Liver (tissue), 9 donors: ENCODE measurements around the gene KCNIP4. TPM values are rescaled to one million over a fixed set of nuclear protein-coding genes. Genes with fewer than 3 reads are reported as not detected.

Experiments used
- DNase-seq: peaks from one replicate; pipeline ENCODE4 v3.0.0-alpha.2; 2017; ENCODE audit warnings: low spot score
- H3K27ac ChIP-seq, 2 donors: one replicate each; pipeline ENCODE4 v1.7.0; 2013; ENCODE audit warnings: inconsistent platforms in 2 of 2, low read length in 2 of 2, control low read depth in 1 of 2, low read depth in 1 of 2, mild to moderate bottlenecking in 1 of 2
- H3K27me3 ChIP-seq, 4 donors: one replicate each; pipeline versions ENCODE4 v1.6.1 to v1.7.0; 2013; ENCODE audit warnings: low read length in 3 of 4, inconsistent platforms in 1 of 4, mild to moderate bottlenecking in 1 of 4, moderate library complexity in 1 of 4; ENCODE audit not compliant: control insufficient read depth in 4 of 4, insufficient read depth in 4 of 4
- H3K36me3 ChIP-seq, 4 donors: one replicate each; pipeline versions ENCODE4 v1.6.1 to v1.7.0; 2013; ENCODE audit warnings: low read length in 3 of 4, mild to moderate bottlenecking in 3 of 4, low read depth in 1 of 4, moderate library complexity in 1 of 4; ENCODE audit not compliant: control insufficient read depth in 4 of 4, insufficient read depth in 3 of 4
- H3K4me1 ChIP-seq, 4 donors: one replicate each; pipeline versions ENCODE4 v1.6.1 to v1.7.0; 2013; ENCODE audit warnings: low read length in 3 of 4, mild to moderate bottlenecking in 3 of 4, moderate library complexity in 1 of 4; ENCODE audit not compliant: control insufficient read depth in 4 of 4, insufficient read depth in 4 of 4
- H3K4me3 ChIP-seq, 3 donors: one replicate each; pipeline versions ENCODE4 v1.6.1 to v1.7.0; 2013; ENCODE audit warnings: low read length in 3 of 3, control low read depth in 1 of 3, low read depth in 1 of 3, mild to moderate bottlenecking in 1 of 3
- H3K9ac ChIP-seq, 2 donors: one replicate each; pipeline ENCODE4 v1.7.0; 2013; ENCODE audit warnings: low read length in 2 of 2, mild to moderate bottlenecking in 2 of 2, moderate library complexity in 2 of 2, control low read depth in 1 of 2, low read depth in 1 of 2
- H3K9me3 ChIP-seq, 4 donors: one replicate each; pipeline versions ENCODE4 v1.6.1 to v1.7.0; 2013; ENCODE audit warnings: low read length in 3 of 4; ENCODE audit not compliant: control insufficient read depth in 4 of 4
- CTCF ChIP-seq: fragments of 150-350 bp; IDR thresholded peaks from 2 replicates; pipeline ENCODE4 v1.5.1; 2017; ENCODE audit warnings: improper control_type of control experiment, low read depth, low read length; ENCODE audit not compliant: missing input control
- EGR1 ChIP-seq, 2 donors: IDR thresholded peaks; 2 replicates each; pipeline ENCODE4 v1.6.1; 2016 to 2018; ENCODE audit warnings: antibody characterized with exemption in 2 of 2, low read depth in 2 of 2
- FOXA1 ChIP-seq: IDR thresholded peaks from 2 replicates; pipeline ENCODE4 v1.6.1; 2016; ENCODE audit warnings: antibody characterized with exemption
- FOXA2 ChIP-seq: IDR thresholded peaks from 2 replicates; pipeline ENCODE4 v1.6.1; 2016; ENCODE audit warnings: antibody characterized with exemption
- GABPA ChIP-seq, 2 donors: IDR thresholded peaks in 1 of 2; conservative IDR thresholded peaks in 1 of 2; 2 replicates each; pipeline ENCODE4 v1.6.1; 2016; ENCODE audit warnings: antibody characterized with exemption in 2 of 2, mild to moderate bottlenecking in 1 of 2, moderate library complexity in 1 of 2
- HNF4A ChIP-seq, 2 donors: conservative IDR thresholded peaks; 2 replicates each; pipeline ENCODE4 v1.6.1; 2016; ENCODE audit warnings: antibody characterized with exemption in 2 of 2, mild to moderate bottlenecking in 2 of 2
- JUND ChIP-seq, 2 donors: IDR thresholded peaks; 2 replicates each; pipeline ENCODE4 v1.6.1; 2016; ENCODE audit warnings: antibody characterized with exemption in 2 of 2
- NR2F2 ChIP-seq: IDR thresholded peaks from 2 replicates; pipeline ENCODE4 v1.6.1; 2016; ENCODE audit warnings: antibody characterized with exemption
- RAD21 ChIP-seq, 2 donors: IDR thresholded peaks; 2 replicates each; pipeline ENCODE4 v1.6.1; 2016; ENCODE audit warnings: antibody characterized with exemption in 2 of 2, mild to moderate bottlenecking in 2 of 2
- REST ChIP-seq: IDR thresholded peaks from 2 replicates; pipeline ENCODE4 v1.6.1; 2016; ENCODE audit warnings: antibody characterized with exemption, mild to moderate bottlenecking
- RXRA ChIP-seq, 2 donors: IDR thresholded peaks; 2 replicates each; pipeline ENCODE4 v1.6.1; 2017 to 2018; ENCODE audit warnings: antibody characterized with exemption in 2 of 2, mild to moderate bottlenecking in 1 of 2
- SP1 ChIP-seq: IDR thresholded peaks from 2 replicates; pipeline ENCODE4 v1.6.1; 2018; ENCODE audit warnings: antibody characterized with exemption, mild to moderate bottlenecking
- TAF1 ChIP-seq: conservative IDR thresholded peaks from 2 replicates; pipeline ENCODE4 v1.6.1; 2016; ENCODE audit warnings: antibody characterized with exemption, mild to moderate bottlenecking
- YY1 ChIP-seq: IDR thresholded peaks from 2 replicates; pipeline ENCODE4 v1.6.1; 2016; ENCODE audit warnings: antibody characterized with exemption, mild to moderate bottlenecking
- WGBS: extraction: QIAGEN DNeasy Blood & Tissue Kit; methylation state at CpG from one replicate; pipeline ENCODE4 v1.1.7; 2013; 5-methylcytosine and 5-hydroxymethylcytosine counted together
- polyA plus RNA-seq, 2 donors: library from polyadenylated mRNA; stranded (reverse) in 1 of 2; unstranded in 1 of 2; fragments of 200-250 nt in 1 of 2; fragments of >200 nt in 1 of 2; fragmentation: Nextera tagmentation in 1 of 2; extraction: Ambion mirVana in 1 of 2; gene quantifications; one replicate each; pipeline versions ENCODE4 v1.2.1 to v1.2.3, GENCODE V29; 2013 to 2015
- total RNA-seq, 2 donors: library from RNA; depleted of rRNA; stranded (reverse); fragments of >200 nt; gene quantifications; one replicate each; pipeline ENCODE4 v1.2.3, GENCODE V29; 2014
- TF ChIP-seq, protein P1 (sequence below): IDR thresholded peaks from 2 replicates; pipeline ENCODE4 v1.6.1; 2016; ENCODE audit warnings: antibody characterized with exemption
- TF ChIP-seq, protein P2 (sequence below): IDR thresholded peaks from 2 replicates; pipeline ENCODE4 v1.6.1; 2016; ENCODE audit warnings: antibody characterized with exemption
- donor health status: healthy.
- donor health status: healthy.
- donor health status: healthy.
- donor health status: healthy.
- donor health status: healthy.

The KCNIP4 gene
- total and polyA plus RNA-seq, 4 donors = 0.08 to 0.14 TPM; not detected in 2

DNA sequence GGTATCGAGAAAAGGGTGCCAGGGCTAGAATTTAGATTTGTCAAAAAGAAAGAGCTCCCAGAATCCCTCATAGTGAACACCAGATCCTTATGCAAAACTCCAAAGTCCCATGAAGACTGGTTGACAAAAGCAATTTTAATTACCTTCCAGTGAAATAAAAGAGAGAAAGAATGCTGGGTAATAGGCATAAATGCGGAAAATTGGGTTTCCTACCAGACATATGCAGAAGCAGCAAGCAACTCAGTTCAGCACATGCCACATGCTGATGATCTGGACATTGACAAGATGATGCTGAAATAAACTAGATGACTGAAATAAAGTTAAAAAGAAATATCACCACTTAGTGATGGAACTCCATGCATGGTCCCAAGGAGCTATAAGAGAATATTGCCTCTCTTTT, 83.9 kb downstream of the KCNIP4 start:
- H3K4me1 ChIP-seq = no peaks in the 10 kb centered on the region
- 74% methylated on average over 2 of the region's 2 CpGs for WGBS
- no peak for DNase-seq
- H3K9me3 ChIP-seq = no peaks in the 10 kb centered on the region
- peaks cover 0 to 4% (median 0%) of the 10 kb centered on the region in 4 donors for H3K27me3 ChIP-seq
- H3K27ac ChIP-seq = no peak overlapping the region
- no peak overlapping the region for H3K9ac ChIP-seq
- H3K4me3 ChIP-seq = no peak overlapping the region
- H3K36me3 ChIP-seq = no peaks in the 10 kb centered on the region
- TF ChIP-seq TAF1 (no peak), GABPA (IDR thresholded peaks at IDR 0.05 in 1 of 2, conservative IDR thresholded peaks at IDR 0.05 in 1 of 2) (no peak), RAD21 (IDR thresholded peaks at IDR 0.05) (no peak), HNF4A (conservative IDR thresholded peaks at IDR 0.05) (no peak), REST (no peak), NR2F2 (no peak), JUND (IDR thresholded peaks at IDR 0.05) (no peak), SP1 (no peak), FOXA1 (no peak), FOXA2 (no peak), CTCF (no peak), EGR1 (IDR thresholded peaks at IDR 0.05; ENCODE audit: low read depth in 2 of 2) (no peak), RXRA (IDR thresholded peaks at IDR 0.05) (no peak)
- TF ChIP-seq, protein P1, sequence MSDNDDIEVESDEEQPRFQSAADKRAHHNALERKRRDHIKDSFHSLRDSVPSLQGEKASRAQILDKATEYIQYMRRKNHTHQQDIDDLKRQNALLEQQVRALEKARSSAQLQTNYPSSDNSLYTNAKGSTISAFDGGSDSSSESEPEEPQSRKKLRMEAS = no peak
- TF ChIP-seq, protein P2, sequence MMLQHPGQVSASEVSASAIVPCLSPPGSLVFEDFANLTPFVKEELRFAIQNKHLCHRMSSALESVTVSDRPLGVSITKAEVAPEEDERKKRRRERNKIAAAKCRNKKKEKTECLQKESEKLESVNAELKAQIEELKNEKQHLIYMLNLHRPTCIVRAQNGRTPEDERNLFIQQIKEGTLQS = no peak

- no peaks in the 10 kb centered on the region for H3K36me3 ChIP-seq
- H3K4me3 ChIP-seq = no peak overlapping the region
- no peak overlapping the region for H3K9ac ChIP-seq
- no peak for DNase-seq
- no peaks in the 10 kb centered on the region for H3K9me3 ChIP-seq
- H3K27ac ChIP-seq = no peak overlapping the region
- H3K27me3 ChIP-seq = peaks cover 0 to 4% (median 0%) of the 10 kb centered on the region in 4 donors
- WGBS = 83% methylated on average over 5 of the region's 6 CpGs
- no peaks in the 10 kb centered on the region for H3K4me1 ChIP-seq
- TF ChIP-seq REST (no peak), RXRA (IDR thresholded peaks at IDR 0.05) (no peak), CTCF (no peak), NR2F2 (no peak), FOXA2 (no peak), RAD21 (IDR thresholded peaks at IDR 0.05) (no peak), HNF4A (conservative IDR thresholded peaks at IDR 0.05) (no peak), SP1 (no peak), GABPA (IDR thresholded peaks at IDR 0.05 in 1 of 2, conservative IDR thresholded peaks at IDR 0.05 in 1 of 2) (no peak), JUND (IDR thresholded peaks at IDR 0.05) (no peak), EGR1 (IDR thresholded peaks at IDR 0.05; ENCODE audit: low read depth in 2 of 2) (no peak), FOXA1 (no peak), YY1 (no peak)
- TF ChIP-seq, protein P2 = no peak
- TF ChIP-seq, protein P1 = no peak
Measured at GRCh38 chr4:21862917-21863316, 85.7 kb downstream of the KCNIP4 start.
